Peyer's patch (tissue), 4 donors: Measurements from ENCODE around the gene PRKCG. TPM values are rescaled to one million over a fixed set of nuclear protein-coding genes. Genes with fewer than 3 reads are reported as not detected.
A peak's percentile ranks its signal among the peaks of the same experiment; 100 is the strongest.

Experiments used
- DNase-seq, 3 donors: peaks; one replicate each; pipeline ENCODE4 v3.0.0-alpha.2; 2017 to 2019
- H3K27ac ChIP-seq, 4 donors: fragments of 200-600 bp; sonication (generic); one replicate each; pipeline ENCODE4 v1.5.1; 2016 to 2019
- H3K27me3 ChIP-seq, 2 donors: fragments of 200-600 bp; sonication (generic); one replicate each; pipeline ENCODE4 v1.5.1; 2019
- H3K36me3 ChIP-seq, 3 donors: fragments of 200-600 bp; sonication (generic); one replicate each; pipeline ENCODE4 v1.5.1; 2016 to 2019
- H3K4me1 ChIP-seq, 4 donors: fragments of 200-600 bp; sonication (generic); one replicate each; pipeline ENCODE4 v1.5.1; 2016 to 2019
- H3K4me3 ChIP-seq, 4 donors: fragments of 200-600 bp; sonication (generic); 1 replicate in 3 of 4; 2 replicates in 1 of 4; pipeline ENCODE4 v1.5.1; 2016 to 2019; ENCODE audit warnings: mild to moderate bottlenecking in 1 of 4
- H3K9me3 ChIP-seq, 4 donors: fragments of 200-600 bp; sonication (generic); one replicate each; pipeline ENCODE4 v1.5.1; 2016 to 2019; ENCODE audit warnings: mild to moderate bottlenecking in 1 of 4
- CTCF ChIP-seq, 6 experiments: fragments of 450-650 bp in 4 of 6; fragments of 200-600 bp in 2 of 6; sonication (generic) in 1 of 6; IDR thresholded peaks; one replicate each; pipeline ENCODE4 v1.5.1; 2017 to 2019; ENCODE audit warnings: antibody characterized with exemption in 6 of 6, mild to moderate bottlenecking in 3 of 6, moderate library complexity in 1 of 6
- POLR2A ChIP-seq, 2 donors: fragments of 450-650 bp; IDR thresholded peaks; one replicate each; pipeline ENCODE4 v1.5.1; 2017; ENCODE audit warnings: antibody characterized with exemption in 2 of 2, mild to moderate bottlenecking in 2 of 2, moderate library complexity in 2 of 2
- total RNA-seq, 4 donors: library from RNA; depleted of rRNA; stranded (reverse); fragments of >200 nt; gene quantifications; one replicate each; pipeline ENCODE4 v1.1.0, GENCODE V29; 2016

PRKCG gene
- total RNA-seq, 4 donors from 2014 or later, result 0.47 to 2.5 TPM; not detected in 2

GRCh38 chr19:53849237-53849676, 32.7 kb upstream of the PRKCG start:
- no peak for DNase-seq
- Histone ChIP-seq H3K27ac (peak overlapping the region in 1 of 4 donors; percentile 42), H3K36me3 (no peaks in the 10 kb centered on the region), H3K9me3 (no peaks in the 10 kb centered on the region), H3K4me1 (no peaks in the 10 kb centered on the region), H3K27me3 (no peaks in the 10 kb centered on the region), H3K4me3 (no peak overlapping the region)
- TF ChIP-seq POLR2A (IDR thresholded peaks at IDR 0.05), result no peak
- TF ChIP-seq CTCF (IDR thresholded peaks at IDR 0.05), result no peak

GRCh38 chr19:53853707-53854106, 28.3 kb upstream of the PRKCG start:
- Histone ChIP-seq H3K27ac (no peak overlapping the region), H3K4me3 (no peak overlapping the region), H3K4me1 (no peaks in the 10 kb centered on the region), H3K9me3 (no peaks in the 10 kb centered on the region), H3K36me3 (no peaks in the 10 kb centered on the region), H3K27me3 (no peaks in the 10 kb centered on the region)
- no peak for TF ChIP-seq CTCF (IDR thresholded peaks at IDR 0.05)
- TF ChIP-seq POLR2A (IDR thresholded peaks at IDR 0.05), result no peak
- DNase-seq, result no peak

- TF ChIP-seq CTCF (IDR thresholded peaks at IDR 0.05), result no peak
- no peak for TF ChIP-seq POLR2A (IDR thresholded peaks at IDR 0.05)
- Histone ChIP-seq H3K27ac (peak overlapping the region in 1 of 4 donors; percentile 33), H3K36me3 (no peaks in the 10 kb centered on the region), H3K4me1 (peaks cover 0 to 24% (median 1%) of the 10 kb centered on the region in 4 donors), H3K27me3 (no peaks in the 10 kb centered on the region), H3K4me3 (no peak overlapping the region), H3K9me3 (no peaks in the 10 kb centered on the region)
- DNase-seq, result no peak
Observed at GRCh38 chr19:53864308-53864836, 17.6 kb upstream of the PRKCG start.

- Histone ChIP-seq H3K27me3 (no peaks in the 10 kb centered on the region), H3K9me3 (no peaks in the 10 kb centered on the region), H3K27ac (peak overlapping the region; percentile 72 to 93 (median 80)), H3K4me1 (peaks cover 0 to 28% (median 1%) of the 10 kb centered on the region in 4 donors), H3K36me3 (peaks cover 0 to under 1% (median 0%) of the 10 kb centered on the region in 3 donors), H3K4me3 (peak overlapping the region in 2 of 4 donors; percentile 21 to 69)
- DNase-seq, result no peak
- no peak for TF ChIP-seq POLR2A (IDR thresholded peaks at IDR 0.05)
- TF ChIP-seq CTCF (IDR thresholded peaks at IDR 0.05), result no peak
Observed at GRCh38 chr19:53865523-53865917, 16.5 kb upstream of the PRKCG start.

GRCh38 chr19:53865918-53866864, 15.8 kb upstream of the PRKCG start:
- TF ChIP-seq POLR2A (IDR thresholded peaks at IDR 0.05) (peak in 1 of 2 donors; percentile 28), CTCF (IDR thresholded peaks at IDR 0.05) (no peak)
- Histone ChIP-seq H3K27me3 (no peaks in the 10 kb centered on the region), H3K27ac (peak overlapping the region; percentile 72 to 93 (median 80)), H3K4me1 (peaks cover 0 to 35% (median 1%) of the 10 kb centered on the region in 4 donors), H3K4me3 (peak overlapping the region; percentile 21 to 69 (median 34)), H3K9me3 (no peaks in the 10 kb centered on the region), H3K36me3 (peaks cover 0 to 6% (median 0%) of the 10 kb centered on the region in 3 donors)
- DNase-seq, result peak; percentile 37 to 84 (median 82)
